ENCODE results near the gene ROS1.
"Not testable (repeated sequence)": the region's sequence is repeated elsewhere in the genome, so short reads cannot be mapped to it uniquely, and the experiment has no call there.

The ROS1 gene

GRCh38 chr6:117266257-117267053 is 159.3 kb downstream of the ROS1 start:
- no peak for DNase-seq (ENCODE audit: low read depth)

- DNase-seq (ENCODE audit: low read depth) = peak; percentile 47
Observed at GRCh38 chr6:117265410-117266256, 160.1 kb downstream of the ROS1 start, which contains the start of gene VGLL2. Gene VGLL2, plus strand, starts transcription at chr6:117265558. Its CDS starts 206 bp downstream, at chr6:117265764.

GRCh38 chr6:117264692-117265409 is 160.9 kb downstream of the ROS1 start:
- DNase-seq (ENCODE audit: low read depth) = peak; percentile 26

GRCh38 chr6:117264369-117264691 is 161.4 kb downstream of the ROS1 start:
- peak; percentile 11 for DNase-seq (ENCODE audit: low read depth)

GRCh38 chr6:117263353-117263927 is 162.3 kb downstream of the ROS1 start:
- DNase-seq (ENCODE audit: low read depth) = no peak

GRCh38 chr6:117262799-117263198 is 162.9 kb downstream of the ROS1 start:
- DNase-seq (ENCODE audit: low read depth) = no peak

- no peak for DNase-seq (ENCODE audit: low read depth)
Observed at GRCh38 chr6:117253785-117254184, 172.0 kb downstream of the ROS1 start.

GRCh38 chr6:117244979-117245378 is 180.8 kb downstream of the ROS1 start:
- DNase-seq (ENCODE audit: low read depth) = not testable (repeated sequence)

GRCh38 chr6:117244571-117244970 is 181.2 kb downstream of the ROS1 start:
- not testable (repeated sequence) for DNase-seq (ENCODE audit: low read depth)
